ENCODE results near the gene IL11RA. TPM values are rescaled to one million over a fixed set of nuclear protein-coding genes. Genes with fewer than 3 reads are reported as not detected.
A peak's percentile ranks its signal among the peaks of the same experiment; 100 is the strongest.

The IL11RA gene
- total RNA-seq, 2 experiments from 2014 or later: 17.4 to 20.7 TPM

GRCh38 chr9:34684145-34684544, 32.2 kb downstream of the IL11RA start:
- POLR2A ChIA-PET: interaction anchor here (0.5 kb wide), 1 partner anchor 808 kb away, joined by 3 read pairs; no protein-coding TSS in a partner anchor
- H3K27ac Mint-ChIP-seq: no peak overlapping the region
- H3K27me3 Mint-ChIP-seq: no peaks in the 10 kb centered on the region
- H3K4me3 Mint-ChIP-seq: no peak overlapping the region
- no peaks in the 10 kb centered on the region for H3K9me3 Mint-ChIP-seq
- intact Hi-C loops (cut with micrococcal nuclease): no loop called here
- no peaks in the 10 kb centered on the region for H3K36me3 Mint-ChIP-seq (ENCODE audit: low read depth)
- TF ChIP-seq CTCF (IDR thresholded peaks at IDR 0.05): peak; percentile 27
- CTCF ChIA-PET: interaction anchor here (0.7 kb wide), 1 partner anchor 18 kb away, joined by 3 read pairs; no protein-coding TSS in a partner anchor
- DNase-seq (peak; percentile 50), ATAC-seq (peak; percentile 94)
- H3K4me1 Mint-ChIP-seq (ENCODE audit: low read depth): peaks cover 6% of the 10 kb centered on the region

- CTCF ChIA-PET: interaction anchor here (4.9 kb wide), 1 partner anchor 17 kb away, joined by 35 read pairs; no protein-coding TSS in a partner anchor
- DNase-seq (no peak), ATAC-seq (no peak)
- TF ChIP-seq CTCF (IDR thresholded peaks at IDR 0.05): no peak
- peaks cover 6% of the 10 kb centered on the region for H3K4me1 Mint-ChIP-seq (ENCODE audit: low read depth)
- intact Hi-C loops (cut with micrococcal nuclease): no loop called here
- H3K27me3 Mint-ChIP-seq: no peaks in the 10 kb centered on the region
- H3K9me3 Mint-ChIP-seq: no peaks in the 10 kb centered on the region
- no peak overlapping the region for H3K27ac Mint-ChIP-seq
- no peaks in the 10 kb centered on the region for H3K36me3 Mint-ChIP-seq (ENCODE audit: low read depth)
- POLR2A ChIA-PET: no interaction called here
- no peak overlapping the region for H3K4me3 Mint-ChIP-seq
Observed at GRCh38 chr9:34684816-34685215, 32.8 kb downstream of the IL11RA start.

GRCh38 chr9:34685591-34685990, 33.6 kb downstream of the IL11RA start:
- H3K36me3 Mint-ChIP-seq (ENCODE audit: low read depth): no peaks in the 10 kb centered on the region
- H3K27ac Mint-ChIP-seq: no peak overlapping the region
- DNase-seq (no peak), ATAC-seq (no peak)
- no peak for TF ChIP-seq CTCF (IDR thresholded peaks at IDR 0.05)
- H3K4me1 Mint-ChIP-seq (ENCODE audit: low read depth): peaks cover 6% of the 10 kb centered on the region
- POLR2A ChIA-PET: no interaction called here
- no peak overlapping the region for H3K4me3 Mint-ChIP-seq
- no peaks in the 10 kb centered on the region for H3K27me3 Mint-ChIP-seq
- CTCF ChIA-PET: interaction anchor here (1.3 to 4.9 kb wide), 2 partner anchors 16 to 52 kb away, joined by 3 to 35 read pairs; no protein-coding TSS in a partner anchor
- no peaks in the 10 kb centered on the region for H3K9me3 Mint-ChIP-seq
- intact Hi-C loops (cut with micrococcal nuclease): no loop called here

GRCh38 chr9:34686231-34686630, 34.2 kb downstream of the IL11RA start:
- ATAC-seq: no peak
- no peak for DNase-seq
- no peaks in the 10 kb centered on the region for H3K9me3 Mint-ChIP-seq
- no peak for TF ChIP-seq CTCF (IDR thresholded peaks at IDR 0.05)
- H3K4me3 Mint-ChIP-seq: no peak overlapping the region
- CTCF ChIA-PET: interaction anchor here (1.3 to 4.9 kb wide), 4 partner anchors 9 to 52 kb away, joined by 3 to 35 read pairs (median 3); no protein-coding TSS in a partner anchor
- H3K27me3 Mint-ChIP-seq: no peaks in the 10 kb centered on the region
- intact Hi-C loops (cut with micrococcal nuclease): no loop called here
- peaks cover 6% of the 10 kb centered on the region for H3K4me1 Mint-ChIP-seq (ENCODE audit: low read depth)
- no peak overlapping the region for H3K27ac Mint-ChIP-seq
- POLR2A ChIA-PET: no interaction called here
- no peaks in the 10 kb centered on the region for H3K36me3 Mint-ChIP-seq (ENCODE audit: low read depth)

- DNase-seq: no peak
- Mint-ChIP-seq H3K36me3 (ENCODE audit: low read depth) (no peaks in the 10 kb centered on the region), H3K9me3 (no peaks in the 10 kb centered on the region), H3K4me1 (ENCODE audit: low read depth) (peaks cover 6% of the 10 kb centered on the region), H3K4me3 (no peak overlapping the region), H3K27ac (no peak overlapping the region), H3K27me3 (no peaks in the 10 kb centered on the region)
- ChIA-PET CTCF (interaction anchor here (1.3 to 4.9 kb wide), 4 partner anchors 8 to 53 kb away, joined by 3 to 35 read pairs (median 3); no protein-coding TSS in a partner anchor), POLR2A (interaction anchor here (0.9 kb wide), 1 partner anchor 11 kb away, joined by 3 read pairs; no protein-coding TSS in a partner anchor)
- no peak for ATAC-seq
- intact Hi-C loops (cut with micrococcal nuclease): no loop called here
- no peak for TF ChIP-seq CTCF (IDR thresholded peaks at IDR 0.05)
Observed at GRCh38 chr9:34686732-34687131, 34.7 kb downstream of the IL11RA start.
